SK-N-SH treated with all-trans-retinoic acid at 6 μM for 48 hours (cell line): ENCODE data around the gene ABHD5.
A peak's percentile ranks its signal among the peaks of the same experiment; 100 is the strongest.

Source experiments
- ATAC-seq: fragments of 200-7000 bp; cut with Tn5 transposase; 3 replicates; pipeline ENCODE4 v1.9.1; 2020; ENCODE audit warnings: mild to moderate bottlenecking, moderate library complexity
- ARNTL ChIP-seq: fragments of 450-650 bp; formaldehyde crosslinking; IDR thresholded peaks from 2 replicates; pipeline ENCODE4 v1.5.0; 2020; ENCODE audit warnings: low read depth, mild to moderate bottlenecking, moderate library complexity, borderline replicate concordance
- BACH2 ChIP-seq: fragments of 250-450 bp; sonication (Bioruptor Pico); IDR thresholded peaks from 2 replicates; pipeline ENCODE4 v1.9.0; 2021; ENCODE audit warnings: mild to moderate bottlenecking, borderline replicate concordance
- ESRRG ChIP-seq: fragments of 250-450 bp; sonication (Bioruptor Pico); IDR thresholded peaks from 2 replicates; pipeline ENCODE4 v1.6.1; 2021; ENCODE audit warnings: mild to moderate bottlenecking
- GLIS3 ChIP-seq: fragments of 250-450 bp; sonication (Bioruptor Pico); IDR thresholded peaks from 2 replicates; pipeline ENCODE4 v1.5.0; 2020; ENCODE audit warnings: mild to moderate bottlenecking, moderate library complexity
- ISL1 ChIP-seq: fragments of 250-450 bp; sonication (Bioruptor Pico); IDR thresholded peaks from 2 replicates; pipeline ENCODE4 v2.1.2; 2022; ENCODE audit warnings: mild to moderate bottlenecking, moderate library complexity
- OSR1 ChIP-seq: fragments of 250-450 bp; sonication (Bioruptor Pico); IDR thresholded peaks from 2 replicates; pipeline ENCODE4 v1.8.0; 2022; ENCODE audit warnings: moderate library complexity, mild to moderate bottlenecking, inconsistent platforms
- PPARA ChIP-seq: fragments of 250-450 bp; sonication (Bioruptor Pico); IDR thresholded peaks from 2 replicates; pipeline ENCODE4 v1.5.0; 2020; ENCODE audit warnings: mild to moderate bottlenecking, borderline replicate concordance
- RARB ChIP-seq: fragments of 250-450 bp; sonication (Bioruptor Pico); IDR thresholded peaks from 2 replicates; pipeline ENCODE4 v1.8.0; 2021; ENCODE audit warnings: mild to moderate bottlenecking, moderate library complexity
- SNAI2 ChIP-seq: fragments of 250-450 bp; sonication (Bioruptor Pico); IDR thresholded peaks from 2 replicates; pipeline ENCODE4 v1.5.0; 2020; ENCODE audit warnings: mild to moderate bottlenecking, moderate library complexity
- TCF4 ChIP-seq: fragments of 250-450 bp; sonication (Bioruptor Pico); IDR thresholded peaks from 2 replicates; pipeline ENCODE4 v1.8.0; 2021; ENCODE audit warnings: mild to moderate bottlenecking, moderate library complexity, borderline replicate concordance
- ZC3H10 ChIP-seq: fragments of 250-450 bp; sonication (Bioruptor Pico); IDR thresholded peaks from 2 replicates; pipeline ENCODE4 v1.5.1; 2021; ENCODE audit warnings: mild to moderate bottlenecking, moderate library complexity
- ZFP3 ChIP-seq: fragments of 250-450 bp; sonication (Bioruptor Pico); IDR thresholded peaks from 2 replicates; pipeline ENCODE4 v1.5.0; 2020; ENCODE audit warnings: mild to moderate bottlenecking, moderate library complexity
- ZFP30 ChIP-seq: fragments of 450-650 bp; formaldehyde crosslinking; IDR thresholded peaks from 2 replicates; pipeline ENCODE4 v1.5.0; 2022; ENCODE audit warnings: mild to moderate bottlenecking, moderate library complexity
- ZNF565 ChIP-seq: fragments of 450-650 bp; formaldehyde crosslinking; conservative IDR thresholded peaks from 2 replicates; pipeline ENCODE4 v1.5.0; 2020; ENCODE audit warnings: low read depth, mild to moderate bottlenecking, moderate library complexity
- ZNF70 ChIP-seq: fragments of 450-650 bp; formaldehyde crosslinking; IDR thresholded peaks from 2 replicates; pipeline ENCODE4 v1.5.0; 2020; ENCODE audit warnings: mild to moderate bottlenecking, moderate library complexity
- ZNF8 ChIP-seq: fragments of 450-650 bp; formaldehyde crosslinking; IDR thresholded peaks from 2 replicates; pipeline ENCODE4 v1.5.0; 2020; ENCODE audit warnings: mild to moderate bottlenecking, moderate library complexity
- TF ChIP-seq, protein P1 (sequence below): fragments of 250-450 bp; sonication (Bioruptor Pico); IDR thresholded peaks from 2 replicates; pipeline ENCODE4 v1.5.1; 2021; ENCODE audit warnings: mild to moderate bottlenecking, moderate library complexity
- TF ChIP-seq, protein P2 (sequence below): fragments of 250-450 bp; sonication (Bioruptor Pico); IDR thresholded peaks from 2 replicates; pipeline ENCODE4 v1.5.1; 2020; ENCODE audit warnings: low read depth, mild to moderate bottlenecking, moderate library complexity
- TF ChIP-seq, protein P3 (sequence below): fragments of 250-450 bp; sonication (Bioruptor Pico); IDR thresholded peaks from 2 replicates; pipeline ENCODE4 v1.8.0; 2020; ENCODE audit warnings: mild to moderate bottlenecking, moderate library complexity, borderline replicate concordance
- TF ChIP-seq, protein P4 (sequence below): fragments of 250-450 bp; sonication (Bioruptor Pico); IDR thresholded peaks from 2 replicates; pipeline ENCODE4 v1.5.0; 2020; ENCODE audit warnings: mild to moderate bottlenecking, moderate library complexity

Gene ABHD5

DNA sequence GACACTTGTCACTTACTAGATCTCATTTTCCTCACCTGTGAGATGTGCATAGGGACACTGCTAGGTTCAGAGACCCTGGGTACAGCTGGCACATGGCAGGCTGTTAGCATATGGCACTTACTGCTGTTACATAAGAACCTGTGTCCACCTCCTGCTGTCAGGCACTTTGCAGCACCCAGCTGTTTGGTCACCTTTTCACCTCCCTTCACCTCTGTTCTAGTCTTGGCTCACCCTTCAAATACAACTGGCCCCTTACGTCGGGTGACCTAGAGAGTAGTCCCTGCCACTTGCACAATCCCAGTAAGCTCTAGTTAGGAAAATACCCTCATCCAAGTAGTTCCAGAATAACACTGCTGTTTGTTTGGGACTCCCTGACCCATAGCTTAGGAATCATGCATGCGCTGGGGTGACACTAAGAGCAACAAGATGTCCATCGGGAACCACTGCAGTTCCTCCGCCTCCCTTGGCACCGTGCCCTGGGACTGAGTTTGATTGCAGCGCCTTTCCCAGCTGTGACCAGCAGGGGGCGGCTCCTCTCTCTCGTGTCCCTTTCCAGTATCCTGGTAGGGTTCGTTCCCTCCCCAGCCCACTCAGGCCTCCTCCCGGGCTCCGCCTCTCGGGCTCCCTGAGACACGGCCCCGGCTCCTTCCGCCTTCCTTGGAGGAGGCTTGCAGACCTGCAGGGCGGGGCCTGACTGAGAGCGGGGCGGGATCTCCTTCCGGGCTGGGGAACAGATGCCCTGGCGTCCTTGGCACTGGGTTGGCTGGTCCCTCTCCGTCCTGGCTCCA is 78.6 kb downstream of the ABHD5 start:
- peak; percentile 97 for ATAC-seq
- TF ChIP-seq, protein P1, sequence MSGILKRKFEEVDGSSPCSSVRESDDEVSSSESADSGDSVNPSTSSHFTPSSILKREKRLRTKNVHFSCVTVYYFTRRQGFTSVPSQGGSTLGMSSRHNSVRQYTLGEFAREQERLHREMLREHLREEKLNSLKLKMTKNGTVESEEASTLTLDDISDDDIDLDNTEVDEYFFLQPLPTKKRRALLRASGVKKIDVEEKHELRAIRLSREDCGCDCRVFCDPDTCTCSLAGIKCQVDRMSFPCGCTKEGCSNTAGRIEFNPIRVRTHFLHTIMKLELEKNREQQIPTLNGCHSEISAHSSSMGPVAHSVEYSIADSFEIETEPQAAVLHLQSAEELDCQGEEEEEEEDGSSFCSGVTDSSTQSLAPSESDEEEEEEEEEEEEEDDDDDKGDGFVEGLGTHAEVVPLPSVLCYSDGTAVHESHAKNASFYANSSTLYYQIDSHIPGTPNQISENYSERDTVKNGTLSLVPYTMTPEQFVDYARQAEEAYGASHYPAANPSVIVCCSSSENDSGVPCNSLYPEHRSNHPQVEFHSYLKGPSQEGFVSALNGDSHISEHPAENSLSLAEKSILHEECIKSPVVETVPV (CRISPR knock-in tag), result no peak
- peak; percentile 54; the same call in 1 of the 2 replicates for TF ChIP-seq TCF4 (CRISPR knock-in tag)
- TF ChIP-seq, protein P2, sequence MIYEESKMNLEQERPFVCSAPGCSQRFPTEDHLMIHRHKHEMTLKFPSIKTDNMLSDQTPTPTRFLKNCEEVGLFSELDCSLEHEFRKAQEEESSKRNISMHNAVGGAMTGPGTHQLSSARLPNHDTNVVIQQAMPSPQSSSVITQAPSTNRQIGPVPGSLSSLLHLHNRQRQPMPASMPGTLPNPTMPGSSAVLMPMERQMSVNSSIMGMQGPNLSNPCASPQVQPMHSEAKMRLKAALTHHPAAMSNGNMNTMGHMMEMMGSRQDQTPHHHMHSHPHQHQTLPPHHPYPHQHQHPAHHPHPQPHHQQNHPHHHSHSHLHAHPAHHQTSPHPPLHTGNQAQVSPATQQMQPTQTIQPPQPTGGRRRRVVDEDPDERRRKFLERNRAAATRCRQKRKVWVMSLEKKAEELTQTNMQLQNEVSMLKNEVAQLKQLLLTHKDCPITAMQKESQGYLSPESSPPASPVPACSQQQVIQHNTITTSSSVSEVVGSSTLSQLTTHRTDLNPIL (CRISPR knock-in tag), result no peak
- TF ChIP-seq, protein P3, sequence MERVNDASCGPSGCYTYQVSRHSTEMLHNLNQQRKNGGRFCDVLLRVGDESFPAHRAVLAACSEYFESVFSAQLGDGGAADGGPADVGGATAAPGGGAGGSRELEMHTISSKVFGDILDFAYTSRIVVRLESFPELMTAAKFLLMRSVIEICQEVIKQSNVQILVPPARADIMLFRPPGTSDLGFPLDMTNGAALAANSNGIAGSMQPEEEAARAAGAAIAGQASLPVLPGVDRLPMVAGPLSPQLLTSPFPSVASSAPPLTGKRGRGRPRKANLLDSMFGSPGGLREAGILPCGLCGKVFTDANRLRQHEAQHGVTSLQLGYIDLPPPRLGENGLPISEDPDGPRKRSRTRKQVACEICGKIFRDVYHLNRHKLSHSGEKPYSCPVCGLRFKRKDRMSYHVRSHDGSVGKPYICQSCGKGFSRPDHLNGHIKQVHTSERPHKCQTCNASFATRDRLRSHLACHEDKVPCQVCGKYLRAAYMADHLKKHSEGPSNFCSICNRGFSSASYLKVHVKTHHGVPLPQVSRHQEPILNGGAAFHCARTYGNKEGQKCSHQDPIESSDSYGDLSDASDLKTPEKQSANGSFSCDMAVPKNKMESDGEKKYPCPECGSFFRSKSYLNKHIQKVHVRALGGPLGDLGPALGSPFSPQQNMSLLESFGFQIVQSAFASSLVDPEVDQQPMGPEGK, result no peak
- 0 out of 2 replicates have a peak, but pooled peaks have one; percentile 7 for TF ChIP-seq ZNF70 (CRISPR knock-in tag)
- TF ChIP-seq RARB (CRISPR knock-in tag), result no peak
- no peak for TF ChIP-seq ZFP3 (CRISPR knock-in tag)
- no peak for TF ChIP-seq ZFP30 (CRISPR knock-in tag)

DNA sequence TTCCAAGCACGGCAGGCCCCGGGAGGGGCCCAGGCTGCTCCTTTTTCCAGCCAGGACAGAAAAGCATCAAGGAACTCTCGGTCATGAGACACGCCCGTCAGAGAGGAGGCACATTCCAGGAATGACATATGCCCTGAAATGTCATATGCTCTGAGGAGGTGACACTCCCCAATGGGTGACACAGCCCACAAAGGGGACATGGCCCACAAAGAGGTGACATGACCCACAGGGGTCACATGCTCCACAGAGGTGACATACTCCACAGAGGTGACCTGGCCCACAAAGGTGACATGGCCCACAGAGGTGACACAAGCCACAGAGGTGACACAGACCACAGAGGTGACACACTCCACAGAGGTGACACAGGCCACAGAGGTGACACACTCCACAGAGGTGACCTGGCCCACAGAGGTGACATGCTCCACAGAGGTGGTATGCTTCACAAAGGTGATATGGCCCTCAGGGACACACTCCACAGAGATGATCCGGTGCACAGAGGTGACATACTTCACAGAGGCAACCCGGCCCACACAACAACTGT is 79.2 kb downstream of the ABHD5 start:
- TF ChIP-seq BACH2 (no peak), PPARA (CRISPR knock-in tag) (no peak), OSR1 (CRISPR knock-in tag) (no peak), RARB (CRISPR knock-in tag) (no peak), ZFP30 (CRISPR knock-in tag) (no peak), ISL1 (CRISPR knock-in tag) (no peak), ZNF565 (CRISPR knock-in tag) (no peak), ZC3H10 (CRISPR knock-in tag) (no peak), ARNTL (no peak), TCF4 (CRISPR knock-in tag) (no peak), GLIS3 (CRISPR knock-in tag) (no peak), SNAI2 (CRISPR knock-in tag) (no peak), ZNF70 (CRISPR knock-in tag) (no peak), ZNF8 (no peak), ESRRG (CRISPR knock-in tag) (no peak)
- TF ChIP-seq, protein P3, result no peak
- TF ChIP-seq, protein P1 (CRISPR knock-in tag), result no peak
- TF ChIP-seq, protein P2 (CRISPR knock-in tag), result no peak
- TF ChIP-seq, protein P4, sequence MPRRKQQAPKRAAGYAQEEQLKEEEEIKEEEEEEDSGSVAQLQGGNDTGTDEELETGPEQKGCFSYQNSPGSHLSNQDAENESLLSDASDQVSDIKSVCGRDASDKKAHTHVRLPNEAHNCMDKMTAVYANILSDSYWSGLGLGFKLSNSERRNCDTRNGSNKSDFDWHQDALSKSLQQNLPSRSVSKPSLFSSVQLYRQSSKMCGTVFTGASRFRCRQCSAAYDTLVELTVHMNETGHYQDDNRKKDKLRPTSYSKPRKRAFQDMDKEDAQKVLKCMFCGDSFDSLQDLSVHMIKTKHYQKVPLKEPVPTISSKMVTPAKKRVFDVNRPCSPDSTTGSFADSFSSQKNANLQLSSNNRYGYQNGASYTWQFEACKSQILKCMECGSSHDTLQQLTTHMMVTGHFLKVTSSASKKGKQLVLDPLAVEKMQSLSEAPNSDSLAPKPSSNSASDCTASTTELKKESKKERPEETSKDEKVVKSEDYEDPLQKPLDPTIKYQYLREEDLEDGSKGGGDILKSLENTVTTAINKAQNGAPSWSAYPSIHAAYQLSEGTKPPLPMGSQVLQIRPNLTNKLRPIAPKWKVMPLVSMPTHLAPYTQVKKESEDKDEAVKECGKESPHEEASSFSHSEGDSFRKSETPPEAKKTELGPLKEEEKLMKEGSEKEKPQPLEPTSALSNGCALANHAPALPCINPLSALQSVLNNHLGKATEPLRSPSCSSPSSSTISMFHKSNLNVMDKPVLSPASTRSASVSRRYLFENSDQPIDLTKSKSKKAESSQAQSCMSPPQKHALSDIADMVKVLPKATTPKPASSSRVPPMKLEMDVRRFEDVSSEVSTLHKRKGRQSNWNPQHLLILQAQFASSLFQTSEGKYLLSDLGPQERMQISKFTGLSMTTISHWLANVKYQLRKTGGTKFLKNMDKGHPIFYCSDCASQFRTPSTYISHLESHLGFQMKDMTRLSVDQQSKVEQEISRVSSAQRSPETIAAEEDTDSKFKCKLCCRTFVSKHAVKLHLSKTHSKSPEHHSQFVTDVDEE (CRISPR knock-in tag), result no peak

More for the DNA sequence above, 79.2 kb downstream of the ABHD5 start:
- ATAC-seq, result no peak
